ENCODE measurements around the gene CBFA2T3. TPM values are rescaled to one million over a fixed set of nuclear protein-coding genes. Genes with fewer than 3 reads are reported as not detected.

The CBFA2T3 gene
- total RNA-seq, 1 donor from 2014 or later, result 32.8 TPM

DNA sequence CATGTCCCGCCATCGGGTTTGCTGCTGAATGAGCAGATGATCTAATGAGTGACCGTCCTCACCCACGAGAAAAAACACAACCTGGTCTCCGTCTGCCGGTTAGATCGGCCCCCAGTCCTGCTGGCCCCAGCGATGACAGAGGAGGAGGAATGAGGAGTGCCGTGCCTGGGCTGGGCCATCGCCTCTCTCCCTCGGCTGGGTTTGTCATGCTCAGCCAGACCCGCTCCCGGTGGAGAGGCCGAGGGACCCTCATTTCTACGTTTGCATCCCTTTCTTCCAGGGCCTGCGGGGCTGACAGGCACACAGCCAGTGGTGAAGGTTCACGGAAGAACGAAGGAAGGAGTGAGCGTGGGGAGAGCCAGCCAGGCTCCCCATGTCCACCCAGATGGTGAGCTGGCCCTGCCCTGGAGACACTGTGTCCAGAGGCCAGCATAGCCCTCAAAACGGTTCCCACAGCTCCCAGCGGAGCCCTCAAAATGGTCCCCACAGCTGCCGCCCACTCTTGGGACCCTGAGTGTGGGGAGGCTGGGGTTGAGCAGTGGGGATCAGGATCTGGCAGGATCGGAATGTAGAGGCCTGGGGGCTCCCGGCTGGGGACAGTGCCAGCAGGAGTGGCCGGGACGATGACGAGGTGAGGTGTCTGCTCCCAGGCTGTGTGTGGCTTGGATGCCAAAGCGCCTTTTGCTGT is 23.9 kb downstream of the CBFA2T3 start:
- intact Hi-C loops (cut with DNase I), result no loop called here
- H3K27me3 ChIP-seq, result no peaks in the 10 kb centered on the region
- no peaks in the 10 kb centered on the region for H3K9me3 ChIP-seq
- DNase-seq (ENCODE audit: low spot score in 2 of 2), result no peak
- no peaks in the 10 kb centered on the region for H3K4me1 ChIP-seq
- no peaks in the 10 kb centered on the region for H3K36me3 ChIP-seq
- no peak overlapping the region for H3K4me3 ChIP-seq
- no peak overlapping the region for H3K27ac ChIP-seq
- TF ChIP-seq, protein P1, sequence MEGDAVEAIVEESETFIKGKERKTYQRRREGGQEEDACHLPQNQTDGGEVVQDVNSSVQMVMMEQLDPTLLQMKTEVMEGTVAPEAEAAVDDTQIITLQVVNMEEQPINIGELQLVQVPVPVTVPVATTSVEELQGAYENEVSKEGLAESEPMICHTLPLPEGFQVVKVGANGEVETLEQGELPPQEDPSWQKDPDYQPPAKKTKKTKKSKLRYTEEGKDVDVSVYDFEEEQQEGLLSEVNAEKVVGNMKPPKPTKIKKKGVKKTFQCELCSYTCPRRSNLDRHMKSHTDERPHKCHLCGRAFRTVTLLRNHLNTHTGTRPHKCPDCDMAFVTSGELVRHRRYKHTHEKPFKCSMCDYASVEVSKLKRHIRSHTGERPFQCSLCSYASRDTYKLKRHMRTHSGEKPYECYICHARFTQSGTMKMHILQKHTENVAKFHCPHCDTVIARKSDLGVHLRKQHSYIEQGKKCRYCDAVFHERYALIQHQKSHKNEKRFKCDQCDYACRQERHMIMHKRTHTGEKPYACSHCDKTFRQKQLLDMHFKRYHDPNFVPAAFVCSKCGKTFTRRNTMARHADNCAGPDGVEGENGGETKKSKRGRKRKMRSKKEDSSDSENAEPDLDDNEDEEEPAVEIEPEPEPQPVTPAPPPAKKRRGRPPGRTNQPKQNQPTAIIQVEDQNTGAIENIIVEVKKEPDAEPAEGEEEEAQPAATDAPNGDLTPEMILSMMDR (IDR thresholded peaks at IDR 0.05), result no peak

DNA sequence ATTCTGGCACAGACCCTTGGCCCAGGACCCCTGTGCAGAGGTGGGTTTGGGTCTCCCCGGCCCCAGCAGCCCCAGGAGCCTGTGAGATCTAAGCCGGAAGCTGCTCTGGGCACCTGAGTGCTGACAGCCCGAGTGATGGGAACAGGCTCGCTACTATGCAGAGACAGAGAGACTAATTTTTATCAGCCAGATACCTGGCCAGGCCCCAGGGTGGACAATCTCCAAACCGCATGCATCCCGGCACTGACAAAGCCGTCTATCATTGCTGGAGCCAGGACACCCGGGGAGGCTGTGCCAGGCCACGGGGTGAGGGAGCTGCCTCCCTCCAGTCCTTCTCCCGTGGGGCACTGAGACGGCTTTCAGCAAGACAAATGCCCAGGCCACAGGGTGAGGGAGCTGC is 25.0 kb downstream of the CBFA2T3 start:
- DNase-seq (ENCODE audit: low spot score in 2 of 2), result no peak
- H3K36me3 ChIP-seq, result no peaks in the 10 kb centered on the region
- H3K4me1 ChIP-seq, result no peaks in the 10 kb centered on the region
- no peaks in the 10 kb centered on the region for H3K9me3 ChIP-seq
- no peaks in the 10 kb centered on the region for H3K27me3 ChIP-seq
- intact Hi-C loops (cut with DNase I), result no loop called here
- TF ChIP-seq, protein P1 (IDR thresholded peaks at IDR 0.05), result no peak
- H3K27ac ChIP-seq, result no peak overlapping the region
- H3K4me3 ChIP-seq, result no peak overlapping the region

DNA sequence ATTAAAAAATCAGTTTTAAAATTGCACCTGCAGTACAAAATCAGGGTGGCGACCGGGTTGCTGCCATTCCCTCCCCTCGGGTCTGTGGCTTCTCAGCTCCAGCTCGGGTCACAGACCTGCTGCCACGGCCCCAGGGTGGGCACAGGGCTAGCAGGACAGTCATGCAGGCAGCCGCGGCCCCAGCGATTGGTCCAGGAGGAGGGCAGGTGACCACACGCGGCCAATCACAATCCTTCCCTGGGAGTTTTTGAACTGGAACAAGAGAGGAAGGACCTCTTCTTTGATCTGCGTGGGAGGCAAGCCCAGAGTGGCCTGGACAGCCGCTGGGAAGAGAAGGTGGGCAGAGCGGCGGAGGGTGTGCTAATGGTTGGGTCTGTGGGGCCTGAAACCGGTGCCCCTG is 25.5 kb downstream of the CBFA2T3 start:
- intact Hi-C loops (cut with DNase I), result no loop called here
- no peak for DNase-seq (ENCODE audit: low spot score in 2 of 2)
- H3K9me3 ChIP-seq, result no peaks in the 10 kb centered on the region
- H3K4me3 ChIP-seq, result no peak overlapping the region
- H3K27me3 ChIP-seq, result no peaks in the 10 kb centered on the region
- TF ChIP-seq, protein P1 (IDR thresholded peaks at IDR 0.05), result no peak
- no peaks in the 10 kb centered on the region for H3K4me1 ChIP-seq
- H3K27ac ChIP-seq, result no peak overlapping the region
- no peaks in the 10 kb centered on the region for H3K36me3 ChIP-seq

DNA sequence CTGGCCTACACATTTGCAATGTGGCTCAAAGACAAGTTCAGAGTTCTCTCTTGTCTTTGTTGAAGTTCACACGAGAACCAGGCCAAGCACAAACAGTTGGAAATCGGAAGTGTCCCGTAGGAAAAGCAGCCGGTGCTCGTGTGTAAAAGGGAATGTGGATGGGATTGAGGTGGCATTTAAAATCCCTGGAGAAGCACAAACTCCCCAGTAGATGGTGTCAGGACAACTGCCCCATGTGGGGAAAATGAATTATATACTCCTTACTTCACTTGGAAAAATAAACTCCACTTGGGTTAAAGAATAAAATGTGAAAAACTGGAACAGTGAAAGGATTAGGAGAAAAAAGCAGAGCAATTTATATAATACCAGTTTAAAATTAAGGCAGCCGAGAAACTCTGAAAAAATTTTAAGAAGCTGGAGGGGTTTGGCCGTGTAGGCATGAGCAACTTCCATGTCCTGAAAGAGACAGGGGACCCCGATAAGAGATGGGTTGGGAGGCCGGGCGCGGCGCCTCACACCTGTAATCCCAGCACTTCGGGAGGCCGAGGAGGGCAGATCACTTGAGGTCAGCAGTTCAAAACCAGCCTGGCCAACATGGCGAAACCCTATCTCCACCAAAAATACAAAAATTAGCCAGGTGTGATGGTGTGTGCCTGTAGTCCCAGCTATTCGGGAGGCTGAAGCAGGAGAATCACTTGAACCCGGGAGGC is 28.1 kb downstream of the CBFA2T3 start:
- H3K4me3 ChIP-seq, result no peak overlapping the region
- intact Hi-C loops (cut with DNase I), result no loop called here
- no peaks in the 10 kb centered on the region for H3K4me1 ChIP-seq
- TF ChIP-seq, protein P1 (IDR thresholded peaks at IDR 0.05), result no peak
- no peaks in the 10 kb centered on the region for H3K27me3 ChIP-seq
- no peaks in the 10 kb centered on the region for H3K9me3 ChIP-seq
- no peak for DNase-seq (ENCODE audit: low spot score in 2 of 2)
- no peaks in the 10 kb centered on the region for H3K36me3 ChIP-seq
- H3K27ac ChIP-seq, result no peak overlapping the region

DNA sequence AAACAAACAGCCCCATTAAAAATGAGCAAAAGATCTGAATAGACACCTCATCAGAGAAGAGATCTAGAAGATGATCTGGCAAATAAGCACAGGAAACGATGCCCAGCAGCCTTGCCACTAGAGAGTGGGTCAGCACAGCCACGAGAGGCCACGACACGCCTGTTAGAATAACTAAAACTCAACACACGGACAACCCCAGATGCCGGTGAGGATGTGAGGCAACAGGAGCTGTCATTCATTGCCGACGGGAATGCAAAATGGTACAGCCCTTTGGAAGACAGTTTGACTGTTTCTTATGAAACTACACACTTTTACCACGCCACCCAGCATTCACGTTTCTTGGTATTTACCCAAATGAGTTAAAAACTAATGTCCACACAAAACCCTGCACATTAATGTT is 31.5 kb downstream of the CBFA2T3 start:
- H3K9me3 ChIP-seq, result no peaks in the 10 kb centered on the region
- peaks cover 4% of the 10 kb centered on the region for H3K27me3 ChIP-seq
- H3K27ac ChIP-seq, result no peak overlapping the region
- intact Hi-C loops (cut with DNase I), result no loop called here
- H3K4me3 ChIP-seq, result no peak overlapping the region
- no peaks in the 10 kb centered on the region for H3K36me3 ChIP-seq
- TF ChIP-seq, protein P1 (IDR thresholded peaks at IDR 0.05), result no peak
- no peak for DNase-seq (ENCODE audit: low spot score in 2 of 2)
- peaks cover 2 to 4% of the 10 kb centered on the region in 2 donors for H3K4me1 ChIP-seq
